Activated naive CD4-positive, alpha-beta T cell treated with Interleukin-2 at 50 U/mL for 16 hours (primary cell): ENCODE data around the gene MRPL1.
"Not testable (repeated sequence)": the region's sequence is repeated elsewhere in the genome, so short reads cannot be mapped to it uniquely, and the experiment has no call there.

ENCODE experiments used
- DNase-seq: peaks from one replicate; pipeline ENCODE4 v3.0.0-alpha.2; 2020

MRPL1 gene

DNA sequence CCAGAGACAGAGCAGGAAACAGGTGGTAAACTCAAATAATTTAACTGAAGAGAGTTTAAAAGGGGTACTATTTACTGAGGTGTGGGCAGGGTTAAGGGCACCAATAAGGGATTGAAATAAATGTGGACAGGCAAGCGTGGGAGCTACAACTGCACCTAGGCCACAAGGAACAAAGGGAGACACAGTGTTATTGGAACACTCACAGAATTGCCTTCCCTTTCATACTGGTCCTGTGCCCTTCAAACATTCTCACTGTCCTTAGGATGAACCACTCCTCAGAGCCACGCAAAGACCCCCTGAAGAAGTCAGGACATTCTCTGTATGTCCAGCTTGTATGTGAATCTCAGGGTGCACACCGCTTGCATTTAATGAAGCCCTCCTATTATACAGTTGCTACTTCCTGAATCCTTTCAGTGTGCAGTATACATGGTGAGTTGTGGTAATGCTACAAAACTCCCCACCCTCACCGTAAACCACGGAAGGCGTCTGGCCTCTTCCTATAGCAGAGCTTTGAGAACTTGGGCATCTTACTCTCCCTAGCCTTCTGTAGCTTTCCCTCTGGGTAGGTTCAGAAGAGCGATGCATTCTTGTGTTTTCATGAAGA is 9.6 kb upstream of the MRPL1 start:
- peak; percentile 65 for DNase-seq

GRCh38 chr4:77854431-77855111 is 8.1 kb upstream of the MRPL1 start:
- no peak for DNase-seq

GRCh38 chr4:77856152-77856551 is 6.5 kb upstream of the MRPL1 start:
- no peak for DNase-seq

DNA sequence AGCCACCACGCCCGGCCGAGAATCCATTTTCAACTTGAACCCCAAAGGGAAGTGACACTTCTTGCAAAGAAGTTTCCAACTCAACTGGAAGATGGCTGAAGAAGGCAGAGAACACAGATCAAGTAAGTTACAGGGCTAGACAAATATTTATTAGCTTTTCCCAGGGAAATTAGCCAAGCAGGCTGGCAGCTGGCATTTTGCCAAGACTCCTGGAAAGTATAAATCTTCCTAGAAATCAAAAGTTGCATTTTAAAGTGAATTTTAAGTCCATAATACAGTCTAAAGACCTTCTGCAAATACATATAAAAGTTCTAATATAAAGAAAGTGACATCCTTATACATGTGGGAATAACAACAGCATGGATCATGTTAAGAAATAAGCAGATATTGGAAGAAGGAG is 3.4 kb upstream of the MRPL1 start:
- DNase-seq: no peak

DNA sequence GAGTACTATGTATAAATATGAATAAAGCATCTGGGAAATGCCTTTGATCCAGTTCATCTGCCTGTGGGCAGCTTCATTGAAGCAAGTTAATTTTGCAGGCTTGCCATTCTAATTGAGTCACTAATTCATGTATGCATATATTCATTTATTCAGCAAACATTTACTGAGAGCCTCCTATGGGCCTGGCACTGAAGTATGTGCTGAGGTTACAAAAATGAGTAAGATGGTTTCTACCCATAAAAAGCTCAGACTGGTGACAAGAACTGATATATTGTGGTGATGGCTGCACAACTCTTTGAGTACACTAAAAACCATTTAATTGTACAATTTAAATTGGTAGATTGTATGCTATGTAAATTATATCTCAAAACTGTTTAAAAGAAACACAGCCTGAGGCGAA is 1.1 kb upstream of the MRPL1 start:
- DNase-seq: no peak

DNA sequence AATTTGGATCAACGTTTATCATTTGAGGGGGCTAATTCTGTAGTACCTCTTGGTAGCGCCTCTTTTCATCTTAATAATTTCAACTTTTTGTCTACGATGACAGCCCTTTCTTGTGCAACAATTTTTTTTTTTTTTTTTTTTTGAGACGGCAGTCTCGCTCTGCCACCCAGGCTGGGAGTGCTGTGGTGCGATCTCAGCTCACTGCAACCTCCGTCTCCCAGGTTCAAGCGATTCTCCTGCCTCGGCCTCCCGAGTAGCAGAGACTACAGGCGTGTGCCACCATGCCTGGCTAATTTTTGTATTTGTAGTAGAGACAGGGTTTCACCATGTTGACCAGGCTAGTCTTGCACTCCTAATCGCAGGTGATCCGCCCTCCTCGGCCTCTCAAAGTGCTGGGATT is 711 bp downstream of the MRPL1 start:
- not testable (repeated sequence) for DNase-seq

GRCh38 chr4:77865259-77865658 is 2.6 kb downstream of the MRPL1 start:
- no peak for DNase-seq

DNA sequence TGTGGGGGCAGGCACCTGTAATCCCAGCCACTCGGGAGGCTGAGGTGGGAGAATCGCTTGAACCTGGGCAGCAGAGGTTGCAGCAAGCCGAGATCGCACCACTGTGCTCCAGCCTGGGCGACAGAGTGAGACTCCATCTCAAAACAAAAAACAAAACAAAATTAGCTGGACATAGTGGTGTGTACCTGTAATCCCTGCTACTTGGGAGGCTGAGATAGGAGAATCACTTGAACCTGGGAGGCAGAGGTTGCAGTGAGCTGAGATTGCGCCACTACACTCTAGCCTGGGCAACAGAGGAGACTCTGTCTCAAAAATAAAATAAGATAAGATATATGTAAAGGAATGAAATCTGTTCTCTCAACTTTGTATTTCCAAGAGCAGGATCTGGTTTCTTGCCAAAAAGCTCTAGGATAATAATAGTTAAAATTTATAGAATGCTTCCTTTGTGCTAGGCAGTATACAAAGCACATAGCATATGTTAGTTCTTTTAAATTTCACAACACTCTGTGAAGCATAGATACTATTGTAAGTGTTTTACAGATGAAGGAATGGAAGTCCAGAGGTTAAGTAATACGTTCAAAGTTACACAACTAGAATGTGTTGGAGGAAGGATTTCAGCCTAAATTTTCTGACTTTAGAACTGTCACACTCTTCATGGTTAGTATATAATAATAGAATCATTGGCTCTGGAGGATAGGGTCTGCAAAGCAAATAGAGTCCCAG is 10.3 kb downstream of the MRPL1 start:
- no peak for DNase-seq

- DNase-seq: no peak
These were observed 14.5 kb downstream of the MRPL1 start for GRCh38 chr4:77877167-77877566.

DNA sequence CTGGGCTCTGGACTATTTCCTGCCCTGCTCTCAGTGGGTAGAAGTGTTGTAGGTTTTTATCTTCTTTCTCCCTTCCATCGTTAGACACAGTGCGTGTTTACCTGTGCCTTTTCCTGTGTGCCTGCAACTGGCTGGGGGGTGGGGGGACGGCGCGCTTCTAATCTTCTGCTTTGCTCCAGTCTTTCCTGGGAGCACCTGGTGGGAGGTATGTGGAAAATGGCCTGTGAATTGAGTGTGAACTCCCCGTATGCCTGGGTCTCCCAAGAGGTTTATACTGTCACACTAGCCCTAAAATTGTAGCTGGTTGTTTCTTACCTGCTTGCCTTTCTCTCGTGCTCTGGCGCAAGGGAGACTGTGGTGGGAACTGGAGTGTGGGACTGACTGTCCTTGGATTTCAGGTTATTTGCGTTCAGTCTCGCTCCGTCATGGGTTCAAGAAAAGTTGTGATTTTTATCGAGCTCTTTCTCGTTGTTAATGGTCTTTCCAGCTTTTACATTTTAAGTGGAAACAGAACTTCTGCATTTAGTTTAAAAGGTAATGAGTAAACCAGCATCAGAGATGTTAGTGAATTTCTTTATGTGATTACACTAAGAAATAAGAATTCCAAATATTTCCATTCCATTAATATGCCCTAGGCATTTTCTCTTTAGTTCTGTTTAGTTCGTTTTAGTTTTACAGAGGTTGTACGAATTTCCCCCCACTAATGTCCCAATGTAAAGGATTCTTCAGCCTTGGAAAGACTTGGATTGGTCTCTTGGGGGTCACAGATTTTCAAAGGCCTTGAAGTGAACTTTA is 15.3 kb downstream of the MRPL1 start:
- DNase-seq: no peak

- DNase-seq: no peak
These were observed 18.2 kb downstream of the MRPL1 start for GRCh38 chr4:77880784-77881183.

DNA sequence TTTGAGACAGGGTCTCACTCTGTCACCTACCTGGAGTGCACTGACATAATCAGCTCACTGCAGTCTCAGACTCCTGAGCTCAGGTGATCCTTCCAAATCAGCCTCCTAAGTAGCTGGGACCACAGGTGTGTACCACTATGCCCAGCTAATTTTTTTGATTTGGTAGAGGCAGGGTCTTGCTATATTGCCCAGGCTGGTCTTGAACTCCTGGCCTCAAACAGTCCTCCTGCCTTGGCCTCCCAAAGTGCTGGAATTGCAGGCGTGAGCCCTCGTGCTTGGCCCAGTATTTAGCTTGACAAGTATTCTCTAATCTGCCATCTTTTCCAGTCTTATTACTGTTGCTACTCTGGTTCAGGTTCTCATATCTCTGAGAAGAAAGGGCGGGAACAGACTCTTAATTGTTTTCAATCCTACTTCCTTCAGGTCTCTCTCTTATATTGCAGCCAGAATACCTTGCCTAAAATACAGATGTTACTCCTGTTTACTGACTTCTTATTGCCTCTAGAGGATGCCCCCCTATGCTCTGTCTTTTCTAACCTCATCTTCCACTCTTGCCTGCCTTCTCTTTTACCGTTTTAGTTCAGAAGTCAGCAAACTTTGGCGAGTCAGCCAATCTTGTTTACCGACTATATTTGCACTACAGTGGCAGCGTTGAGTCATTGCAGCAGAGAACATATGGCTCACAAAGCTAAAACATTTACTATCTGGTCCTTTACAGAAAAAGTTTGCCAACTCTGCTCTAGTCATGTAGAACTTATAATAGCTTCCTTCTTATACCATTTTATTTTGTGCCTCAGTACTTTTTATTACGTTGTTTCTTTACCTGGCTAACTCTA is 19.0 kb downstream of the MRPL1 start:
- DNase-seq: no peak

- no peak for DNase-seq
These were observed 30.8 kb downstream of the MRPL1 start for GRCh38 chr4:77893451-77893850.

DNA sequence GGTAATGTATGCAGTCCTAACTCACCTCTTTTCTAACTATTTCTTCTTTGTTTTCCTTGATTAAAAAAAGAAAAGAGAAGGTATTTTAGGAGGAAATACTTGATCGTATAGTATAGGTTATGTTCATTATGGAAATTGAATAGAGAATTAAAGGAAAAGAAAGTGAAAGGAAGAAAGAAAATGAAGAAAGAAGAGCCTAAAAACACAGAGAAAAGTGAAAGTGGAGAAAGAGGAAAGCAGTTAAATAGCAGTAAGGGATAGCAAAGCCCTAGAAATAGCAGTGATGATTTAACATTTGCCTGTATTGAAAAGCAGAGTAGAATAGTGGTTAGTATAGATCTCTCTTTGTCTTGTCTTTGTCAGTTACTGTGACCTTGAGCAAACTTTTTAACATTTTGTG is 37.0 kb downstream of the MRPL1 start:
- DNase-seq: no peak

DNA sequence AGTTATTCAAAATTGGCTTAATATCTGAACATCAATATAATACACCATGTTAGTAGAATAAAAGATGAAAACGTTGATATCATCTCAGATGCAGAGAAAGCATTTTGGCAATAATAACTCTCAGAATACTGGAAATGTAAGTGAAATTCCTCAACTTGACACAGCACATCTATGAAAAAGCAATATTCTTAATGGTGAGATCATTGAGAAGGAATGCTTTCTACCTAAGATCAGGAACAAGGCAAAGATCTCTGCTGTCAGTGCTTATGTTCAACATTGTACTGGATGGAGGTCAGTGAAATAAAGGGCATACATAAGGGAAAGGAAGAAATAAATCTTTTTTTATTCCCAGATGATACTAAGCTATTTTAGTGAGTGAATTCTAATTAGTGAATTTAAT is 40.6 kb downstream of the MRPL1 start:
- DNase-seq: no peak

DNA sequence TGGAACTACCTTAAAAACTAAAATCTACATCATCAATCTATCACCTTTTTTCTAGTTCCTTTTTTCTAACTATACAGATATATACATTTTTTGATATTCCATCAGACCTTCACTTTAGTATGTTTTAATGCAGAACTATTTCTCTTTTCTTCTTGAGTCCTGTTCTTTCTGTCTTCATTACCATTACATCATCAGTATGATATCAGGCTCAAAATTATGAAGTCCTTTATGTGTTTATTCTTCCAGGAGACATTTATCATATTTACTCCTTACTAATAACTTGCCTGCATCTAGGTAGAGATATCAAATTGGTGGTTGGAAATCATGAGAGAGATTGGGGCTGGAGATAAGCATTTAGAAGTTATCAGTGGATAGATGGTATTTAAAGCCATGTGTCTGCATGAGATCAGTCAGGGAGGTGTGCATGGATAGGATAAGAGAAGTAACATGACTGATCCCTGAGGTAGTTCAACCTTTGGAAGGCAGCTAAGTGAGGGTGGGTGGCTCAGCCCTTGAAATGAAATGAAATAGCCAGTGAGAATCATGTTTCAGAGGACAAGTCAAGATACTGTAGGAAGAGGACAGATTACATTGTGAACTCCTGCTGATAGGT is 43.1 kb downstream of the MRPL1 start:
- no peak for DNase-seq

DNA sequence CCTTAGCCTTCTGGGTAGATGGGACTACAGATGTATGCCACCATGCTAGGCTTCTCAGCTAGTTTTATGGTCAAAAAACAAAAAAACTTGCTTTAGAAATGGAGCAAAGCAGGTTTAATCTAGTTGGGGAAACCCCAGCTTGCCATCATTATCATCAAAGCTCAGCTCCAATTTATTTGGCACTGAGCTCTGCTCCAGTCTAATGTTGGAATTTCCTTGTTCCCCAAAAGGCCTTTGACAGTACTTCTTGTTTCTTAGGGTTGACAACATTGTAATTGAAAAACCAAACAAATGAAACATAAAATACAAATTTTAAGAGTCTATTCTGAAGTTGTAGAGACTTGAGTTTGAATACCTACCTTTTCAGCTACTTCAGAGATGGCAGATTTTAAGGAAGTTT is 48.0 kb downstream of the MRPL1 start:
- DNase-seq: no peak

- DNase-seq: no peak
These were observed 48.5 kb downstream of the MRPL1 start for GRCh38 chr4:77911091-77911490.

GRCh38 chr4:77911842-77912450 is 49.3 kb downstream of the MRPL1 start:
- no peak for DNase-seq

DNA sequence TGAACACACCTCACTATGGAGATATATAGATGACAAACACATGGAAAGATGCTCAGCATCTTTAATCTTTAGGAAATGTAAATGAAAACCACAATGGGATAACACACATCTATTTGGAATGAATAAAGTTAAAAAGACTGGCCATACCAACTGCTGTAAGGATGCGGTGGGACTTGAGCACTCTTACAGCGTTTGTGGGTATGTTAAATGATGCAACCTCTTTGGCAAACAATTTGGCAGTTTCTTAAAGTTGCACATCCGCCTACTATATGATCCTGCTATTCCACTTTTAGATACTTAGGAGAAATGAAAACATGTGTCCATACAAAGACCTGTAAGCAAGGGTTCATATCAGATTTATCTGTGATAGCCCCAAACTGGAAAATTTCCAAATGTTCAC is 50.7 kb downstream of the MRPL1 start:
- no peak for DNase-seq

DNA sequence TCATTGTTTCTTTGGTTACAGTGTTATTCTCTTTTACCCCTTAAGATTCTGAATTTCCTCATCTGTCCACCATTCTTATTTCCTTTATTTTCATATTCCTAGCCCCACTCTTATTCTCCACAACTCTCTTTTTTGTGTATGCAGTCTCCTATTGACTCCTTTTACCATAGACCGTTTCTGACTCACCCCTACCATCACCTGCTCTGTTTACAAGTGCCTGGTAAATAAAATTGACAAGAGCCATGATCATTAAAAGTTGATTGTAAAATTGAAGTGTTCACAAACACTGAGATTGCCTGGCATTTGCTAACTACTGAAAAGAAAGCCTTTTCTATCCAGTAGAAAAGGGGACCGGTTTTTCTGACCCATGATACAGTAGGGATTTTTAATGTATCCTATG is 54.4 kb downstream of the MRPL1 start:
- DNase-seq: no peak

DNA sequence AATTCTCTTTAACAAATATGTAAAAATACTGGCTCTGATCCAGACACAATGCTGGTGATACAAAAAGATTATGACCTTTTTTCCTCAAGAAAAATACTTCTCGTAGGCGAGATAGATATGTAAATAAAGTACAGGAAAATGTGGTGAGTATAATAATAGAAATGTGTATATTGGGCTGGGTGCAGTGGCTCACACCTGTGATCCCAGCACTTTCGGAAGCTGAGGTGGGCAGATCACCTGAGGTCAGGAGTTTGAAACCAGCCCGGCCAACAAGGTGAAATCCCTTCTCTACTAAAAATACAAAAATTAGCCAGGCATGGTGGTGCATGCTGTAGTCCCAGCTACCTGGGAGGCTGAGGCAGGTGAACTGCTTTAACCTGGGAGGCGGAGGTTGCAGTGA is 55.0 kb downstream of the MRPL1 start:
- no peak for DNase-seq
